Peyer's patch (tissue), 4 donors: ENCODE measurements around the gene EDIL3. TPM values are rescaled to one million over a fixed set of nuclear protein-coding genes. Genes with fewer than 3 reads are reported as not detected.

Experiments used
- DNase-seq, 3 donors: peaks; one replicate each; pipeline ENCODE4 v3.0.0-alpha.2; 2017 to 2019
- H3K27ac ChIP-seq, 4 donors: fragments of 200-600 bp; sonication (generic); one replicate each; pipeline ENCODE4 v1.5.1; 2016 to 2019
- H3K27me3 ChIP-seq, 2 donors: fragments of 200-600 bp; sonication (generic); one replicate each; pipeline ENCODE4 v1.5.1; 2019
- H3K36me3 ChIP-seq, 3 donors: fragments of 200-600 bp; sonication (generic); one replicate each; pipeline ENCODE4 v1.5.1; 2016 to 2019
- H3K4me1 ChIP-seq, 4 donors: fragments of 200-600 bp; sonication (generic); one replicate each; pipeline ENCODE4 v1.5.1; 2016 to 2019
- H3K4me3 ChIP-seq, 4 donors: fragments of 200-600 bp; sonication (generic); 1 replicate in 3 of 4; 2 replicates in 1 of 4; pipeline ENCODE4 v1.5.1; 2016 to 2019; ENCODE audit warnings: mild to moderate bottlenecking in 1 of 4
- H3K9me3 ChIP-seq, 4 donors: fragments of 200-600 bp; sonication (generic); one replicate each; pipeline ENCODE4 v1.5.1; 2016 to 2019; ENCODE audit warnings: mild to moderate bottlenecking in 1 of 4
- POLR2A ChIP-seq, 2 donors: fragments of 450-650 bp; IDR thresholded peaks; one replicate each; pipeline ENCODE4 v1.5.1; 2017; ENCODE audit warnings: antibody characterized with exemption in 2 of 2, mild to moderate bottlenecking in 2 of 2, moderate library complexity in 2 of 2
- total RNA-seq, 4 donors: library from RNA; depleted of rRNA; stranded (reverse); fragments of >200 nt; gene quantifications; one replicate each; pipeline ENCODE4 v1.1.0, GENCODE V29; 2016
- TF ChIP-seq, protein P1 (sequence below), 6 experiments: fragments of 450-650 bp in 4 of 6; fragments of 200-600 bp in 2 of 6; sonication (generic) in 1 of 6; IDR thresholded peaks; one replicate each; pipeline ENCODE4 v1.5.1; 2017 to 2019; ENCODE audit warnings: antibody characterized with exemption in 6 of 6, mild to moderate bottlenecking in 3 of 6, moderate library complexity in 1 of 6

Gene EDIL3
- total RNA-seq, 4 donors from 2014 or later: 6.0 to 18.2 (median 6.4) TPM

DNA sequence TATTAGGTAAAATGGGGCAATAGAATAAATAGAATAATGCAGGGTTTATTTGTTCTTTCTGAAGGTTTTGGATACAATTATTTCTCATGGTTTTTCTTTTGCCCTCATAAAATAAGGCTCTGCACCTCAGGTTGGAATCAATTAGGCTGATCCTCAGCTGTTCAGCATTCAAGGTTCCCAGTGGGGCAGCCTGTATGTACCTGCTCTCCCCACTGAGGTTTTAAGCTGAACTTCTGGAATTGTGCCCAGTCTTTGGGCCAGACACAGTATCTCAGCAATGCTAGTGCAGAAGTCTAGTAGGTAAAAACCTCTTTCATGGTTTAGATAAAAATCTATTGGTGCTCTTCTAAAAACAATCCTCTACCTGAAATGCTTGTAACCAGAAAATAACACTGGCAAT lies 98.0 kb downstream of the EDIL3 start:
- no peak for DNase-seq
- Histone ChIP-seq H3K27me3 (no peaks in the 10 kb centered on the region), H3K4me1 (no peaks in the 10 kb centered on the region), H3K27ac (no peak overlapping the region), H3K4me3 (no peak overlapping the region), H3K36me3 (no peaks in the 10 kb centered on the region), H3K9me3 (no peaks in the 10 kb centered on the region)
- no peak for TF ChIP-seq POLR2A (IDR thresholded peaks at IDR 0.05)
- TF ChIP-seq, protein P1, sequence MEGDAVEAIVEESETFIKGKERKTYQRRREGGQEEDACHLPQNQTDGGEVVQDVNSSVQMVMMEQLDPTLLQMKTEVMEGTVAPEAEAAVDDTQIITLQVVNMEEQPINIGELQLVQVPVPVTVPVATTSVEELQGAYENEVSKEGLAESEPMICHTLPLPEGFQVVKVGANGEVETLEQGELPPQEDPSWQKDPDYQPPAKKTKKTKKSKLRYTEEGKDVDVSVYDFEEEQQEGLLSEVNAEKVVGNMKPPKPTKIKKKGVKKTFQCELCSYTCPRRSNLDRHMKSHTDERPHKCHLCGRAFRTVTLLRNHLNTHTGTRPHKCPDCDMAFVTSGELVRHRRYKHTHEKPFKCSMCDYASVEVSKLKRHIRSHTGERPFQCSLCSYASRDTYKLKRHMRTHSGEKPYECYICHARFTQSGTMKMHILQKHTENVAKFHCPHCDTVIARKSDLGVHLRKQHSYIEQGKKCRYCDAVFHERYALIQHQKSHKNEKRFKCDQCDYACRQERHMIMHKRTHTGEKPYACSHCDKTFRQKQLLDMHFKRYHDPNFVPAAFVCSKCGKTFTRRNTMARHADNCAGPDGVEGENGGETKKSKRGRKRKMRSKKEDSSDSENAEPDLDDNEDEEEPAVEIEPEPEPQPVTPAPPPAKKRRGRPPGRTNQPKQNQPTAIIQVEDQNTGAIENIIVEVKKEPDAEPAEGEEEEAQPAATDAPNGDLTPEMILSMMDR (IDR thresholded peaks at IDR 0.05): no peak

DNA sequence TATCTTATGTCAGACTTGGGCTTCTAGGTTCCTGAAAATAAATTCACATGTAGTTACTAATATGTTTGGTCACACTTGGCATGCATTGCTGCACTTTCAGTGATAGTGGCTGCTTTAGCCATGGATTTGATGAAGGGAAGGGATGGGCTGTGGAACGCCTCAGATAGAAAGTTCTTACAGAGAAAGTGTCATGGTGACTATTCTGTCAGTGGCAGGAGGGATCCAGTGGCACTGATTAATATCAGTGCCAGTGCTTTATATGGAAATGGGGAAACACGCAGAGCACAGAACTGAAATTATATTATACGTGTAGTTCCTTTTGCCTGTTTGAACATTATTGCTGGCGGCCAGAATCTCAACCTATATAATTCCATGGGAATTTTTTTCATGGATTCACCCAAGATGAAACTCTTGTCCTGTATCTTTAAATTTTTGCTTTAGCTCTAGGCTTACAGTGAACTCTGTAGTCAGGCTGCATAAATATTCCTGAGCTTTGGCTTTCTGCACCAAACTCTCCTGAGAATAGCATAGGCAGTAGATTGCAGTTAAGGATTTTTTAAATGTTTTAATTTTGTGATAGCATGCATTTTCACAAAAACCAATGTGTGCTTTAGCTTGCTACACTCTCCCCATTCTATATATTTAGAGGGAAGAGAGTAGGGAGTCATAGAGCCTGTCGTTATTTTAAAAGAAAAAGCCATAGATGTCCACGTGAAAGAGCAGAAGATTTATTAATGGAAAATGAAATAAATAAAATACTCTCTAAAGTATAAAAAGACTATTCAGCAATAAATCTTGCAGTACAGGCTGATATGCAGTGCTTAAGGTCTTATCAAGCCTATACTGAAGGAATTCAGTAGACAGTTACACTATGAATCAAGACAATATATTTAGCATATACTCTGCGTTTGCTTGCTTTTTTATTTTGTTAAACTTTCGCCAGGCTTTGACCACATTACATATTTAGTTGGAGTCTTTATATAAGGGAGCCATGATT lies 98.7 kb downstream of the EDIL3 start:
- H3K9me3 ChIP-seq: no peaks in the 10 kb centered on the region
- no peak overlapping the region for H3K27ac ChIP-seq
- no peak for DNase-seq
- H3K4me1 ChIP-seq: no peaks in the 10 kb centered on the region
- TF ChIP-seq POLR2A (IDR thresholded peaks at IDR 0.05): no peak
- TF ChIP-seq, protein P1 (IDR thresholded peaks at IDR 0.05): no peak
- no peak overlapping the region for H3K4me3 ChIP-seq
- H3K27me3 ChIP-seq: no peaks in the 10 kb centered on the region
- H3K36me3 ChIP-seq: no peaks in the 10 kb centered on the region

DNA sequence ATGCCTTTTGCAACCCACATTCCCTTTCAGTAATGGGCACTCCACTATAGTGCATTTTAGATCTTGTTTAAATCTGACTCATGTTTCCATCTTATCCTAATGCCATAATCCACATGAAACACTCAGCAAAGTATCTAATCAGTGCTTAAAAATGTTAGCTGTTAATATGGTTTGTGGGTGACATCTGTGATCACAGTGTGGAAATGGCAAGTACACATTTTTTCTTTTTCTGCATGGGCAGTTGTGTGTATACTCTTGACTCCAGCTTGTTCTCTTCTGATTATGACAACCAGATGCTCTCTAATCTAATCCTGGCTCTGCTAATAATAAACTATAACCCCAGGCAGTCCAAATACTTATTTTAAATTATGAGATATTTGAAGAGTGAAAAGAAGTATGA lies 103.3 kb downstream of the EDIL3 start:
- H3K36me3 ChIP-seq: no peaks in the 10 kb centered on the region
- TF ChIP-seq POLR2A (IDR thresholded peaks at IDR 0.05): no peak
- TF ChIP-seq, protein P1 (IDR thresholded peaks at IDR 0.05): no peak
- no peaks in the 10 kb centered on the region for H3K27me3 ChIP-seq
- no peak overlapping the region for H3K4me3 ChIP-seq
- no peak for DNase-seq
- no peaks in the 10 kb centered on the region for H3K9me3 ChIP-seq
- no peaks in the 10 kb centered on the region for H3K4me1 ChIP-seq
- H3K27ac ChIP-seq: no peak overlapping the region

DNA sequence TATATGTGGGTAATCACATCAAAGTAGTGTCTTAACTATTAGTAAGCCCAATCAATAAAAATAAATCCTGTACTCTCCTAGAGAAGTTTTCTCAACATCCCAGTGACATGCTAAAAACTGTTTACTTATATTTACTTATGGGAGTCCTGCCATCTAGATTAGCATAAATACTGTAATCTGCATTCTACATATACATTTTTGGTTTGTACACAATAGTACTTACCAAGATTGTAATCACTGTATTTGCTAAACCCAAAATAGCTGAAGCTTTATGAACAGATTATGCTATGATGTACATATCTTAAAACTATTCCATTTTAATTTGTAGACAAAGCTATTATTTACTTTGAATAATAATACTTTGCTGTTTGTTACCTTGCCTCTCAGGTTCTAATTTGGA lies 105.4 kb downstream of the EDIL3 start:
- Histone ChIP-seq H3K9me3 (no peaks in the 10 kb centered on the region), H3K4me3 (no peak overlapping the region), H3K4me1 (no peaks in the 10 kb centered on the region), H3K36me3 (no peaks in the 10 kb centered on the region), H3K27me3 (no peaks in the 10 kb centered on the region), H3K27ac (no peak overlapping the region)
- DNase-seq: no peak
- no peak for TF ChIP-seq POLR2A (IDR thresholded peaks at IDR 0.05)
- TF ChIP-seq, protein P1 (IDR thresholded peaks at IDR 0.05): no peak

DNA sequence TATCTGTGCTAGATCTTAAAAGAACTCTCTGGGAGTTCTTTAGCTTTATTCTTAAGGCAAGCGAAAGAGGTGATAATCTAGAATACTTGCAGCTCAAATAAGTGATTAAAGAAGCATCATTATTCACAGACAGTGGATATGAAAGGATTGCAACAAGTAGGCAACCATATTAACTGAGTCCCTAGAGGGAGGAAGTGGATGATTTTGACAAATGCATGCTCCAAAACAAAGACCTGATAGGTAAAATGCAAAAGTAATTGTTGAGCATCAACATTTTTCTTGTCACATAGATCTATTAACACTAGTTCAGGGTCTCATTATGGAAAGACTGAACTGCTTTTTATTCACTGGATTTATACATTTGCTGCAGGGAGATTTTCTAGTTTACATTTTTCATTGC lies 109.1 kb downstream of the EDIL3 start:
- DNase-seq: no peak
- Histone ChIP-seq H3K4me3 (no peak overlapping the region), H3K4me1 (no peaks in the 10 kb centered on the region), H3K36me3 (no peaks in the 10 kb centered on the region), H3K9me3 (no peaks in the 10 kb centered on the region), H3K27me3 (no peaks in the 10 kb centered on the region), H3K27ac (no peak overlapping the region)
- TF ChIP-seq, protein P1 (IDR thresholded peaks at IDR 0.05): no peak
- TF ChIP-seq POLR2A (IDR thresholded peaks at IDR 0.05): no peak
